Measurements from ENCODE around the gene HNRNPK. TPM values are rescaled to one million over a fixed set of nuclear protein-coding genes. Genes with fewer than 3 reads are reported as not detected.

The HNRNPK gene
- total RNA-seq, 1 donor from 2014 or later, result 512 TPM

DNA sequence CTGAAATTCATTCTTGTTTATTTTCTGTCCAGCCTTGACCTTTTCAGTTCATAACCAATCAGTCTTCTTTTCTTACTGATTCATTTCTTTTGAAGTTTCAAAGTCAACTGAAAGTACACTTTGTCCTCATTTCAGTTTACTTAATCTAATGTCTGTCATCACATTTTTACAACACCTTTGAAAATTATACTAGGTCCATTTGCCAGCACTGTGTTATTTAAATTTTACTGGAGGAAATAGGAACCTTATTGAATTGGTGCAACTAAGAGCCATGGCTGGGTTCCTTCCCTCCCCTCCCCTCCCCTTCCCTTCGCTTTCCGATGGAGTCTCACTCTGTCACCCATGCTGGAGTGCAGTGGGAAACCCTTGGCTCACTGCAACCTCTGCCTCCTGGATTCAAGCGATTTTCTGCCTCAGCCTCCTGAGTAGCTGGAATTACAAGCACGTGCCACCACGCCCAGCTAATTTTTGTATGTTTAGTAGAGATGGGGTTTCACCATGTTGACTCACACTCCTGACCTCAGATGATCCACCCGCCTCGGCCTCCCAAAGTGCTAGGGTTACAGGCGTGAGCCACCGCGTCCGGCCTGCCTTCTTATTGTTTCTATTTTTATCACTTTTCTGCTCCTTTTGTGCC is 6.9 kb upstream of the HNRNPK start:
- Mint-ChIP-seq H3K27ac (ENCODE audit: unreplicated experiment) (peak overlapping the region; percentile 60), H3K4me3 (ENCODE audit: unreplicated experiment) (no peak overlapping the region), H3K27me3 (ENCODE audit: unreplicated experiment) (no peaks in the 10 kb centered on the region), H3K9me3 (ENCODE audit: unreplicated experiment) (no peaks in the 10 kb centered on the region), H3K36me3 (ENCODE audit: unreplicated experiment) (no peaks in the 10 kb centered on the region), H3K4me1 (ENCODE audit: unreplicated experiment) (peaks cover 28% of the 10 kb centered on the region)
- DNase-seq (ENCODE audit: extremely low spot score, unreplicated experiment), result no peak
- no peak for TF ChIP-seq CTCF (IDR thresholded peaks at IDR 0.05)

- H3K4me1 Mint-ChIP-seq (ENCODE audit: unreplicated experiment), result peaks cover 32% of the 10 kb centered on the region
- H3K4me3 Mint-ChIP-seq (ENCODE audit: unreplicated experiment), result no peak overlapping the region
- H3K36me3 Mint-ChIP-seq (ENCODE audit: unreplicated experiment), result no peaks in the 10 kb centered on the region
- no peak overlapping the region for H3K27ac Mint-ChIP-seq (ENCODE audit: unreplicated experiment)
- no peaks in the 10 kb centered on the region for H3K9me3 Mint-ChIP-seq (ENCODE audit: unreplicated experiment)
- no peak for DNase-seq (ENCODE audit: extremely low spot score, unreplicated experiment)
- TF ChIP-seq CTCF (IDR thresholded peaks at IDR 0.05), result no peak
- H3K27me3 Mint-ChIP-seq (ENCODE audit: unreplicated experiment), result no peaks in the 10 kb centered on the region
These were observed 6.2 kb upstream of the HNRNPK start for GRCh38 chr9:83986195-83986594.

DNA sequence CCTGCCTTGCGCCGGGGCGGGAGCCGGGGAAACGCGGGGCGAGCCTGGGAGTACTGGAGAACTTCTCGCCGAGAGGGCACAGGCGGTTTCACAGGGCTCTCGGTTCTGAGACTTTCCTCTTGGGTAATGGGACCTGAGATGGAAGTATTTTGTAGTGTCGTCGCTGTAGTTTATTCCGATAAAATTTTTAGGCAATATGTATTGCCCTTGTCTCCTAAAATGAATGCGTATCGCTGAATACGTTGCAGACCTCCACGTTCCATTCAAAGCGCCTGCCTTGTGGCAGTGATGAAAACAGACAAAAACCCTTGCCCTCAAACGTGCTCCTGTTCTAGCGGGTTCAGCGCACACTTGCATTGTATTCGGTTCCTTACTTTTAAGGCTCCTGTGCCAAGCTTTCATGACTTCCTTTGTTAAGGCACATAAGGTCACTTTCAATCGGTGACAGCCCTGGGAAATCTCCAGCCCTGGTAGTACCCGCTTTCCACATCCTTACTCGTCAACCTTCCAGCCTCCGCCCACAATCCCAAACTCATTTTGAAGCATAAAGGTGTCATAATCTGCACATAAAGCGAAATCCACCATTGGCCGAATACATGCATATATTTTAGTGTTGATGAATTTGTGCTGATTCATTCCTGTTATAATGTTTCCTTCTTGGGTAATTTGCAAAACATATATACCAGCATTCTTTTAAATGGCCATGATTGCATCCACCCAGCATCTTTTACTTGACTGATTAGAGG is 1.3 kb upstream of the HNRNPK start:
- Mint-ChIP-seq H3K27me3 (ENCODE audit: unreplicated experiment) (no peaks in the 10 kb centered on the region), H3K27ac (ENCODE audit: unreplicated experiment) (peak overlapping the region; percentile 100), H3K9me3 (ENCODE audit: unreplicated experiment) (no peaks in the 10 kb centered on the region), H3K4me3 (ENCODE audit: unreplicated experiment) (peak overlapping the region; percentile 94), H3K36me3 (ENCODE audit: unreplicated experiment) (peaks cover 14% of the 10 kb centered on the region), H3K4me1 (ENCODE audit: unreplicated experiment) (peaks cover 36% of the 10 kb centered on the region)
- no peak for TF ChIP-seq CTCF (IDR thresholded peaks at IDR 0.05)
- no peak for DNase-seq (ENCODE audit: extremely low spot score, unreplicated experiment)

GRCh38 chr9:83980395-83981125 is 545 bp upstream of the HNRNPK start, which contains the start of gene RMI1:
Gene RMI1, plus strand, starts transcription at chr9:83980805. Its CDS starts 20,182 bp downstream, at chr9:84000987.
- peak within 1 kb of the TSS; percentile 100 for H3K27ac Mint-ChIP-seq (ENCODE audit: unreplicated experiment)
- peak; percentile 38 for TF ChIP-seq CTCF (IDR thresholded peaks at IDR 0.05)
- DNase-seq (ENCODE audit: extremely low spot score, unreplicated experiment), result peak; percentile 99
- H3K4me3 Mint-ChIP-seq (ENCODE audit: unreplicated experiment), result peak within 1 kb of the TSS; percentile 94
- H3K36me3 Mint-ChIP-seq (ENCODE audit: unreplicated experiment), result peaks cover 22% of the 10 kb centered on the region
- H3K27me3 Mint-ChIP-seq (ENCODE audit: unreplicated experiment), result no peaks in the 10 kb centered on the region
- no peaks in the 10 kb centered on the region for H3K9me3 Mint-ChIP-seq (ENCODE audit: unreplicated experiment)
- peaks cover 41% of the 10 kb centered on the region for H3K4me1 Mint-ChIP-seq (ENCODE audit: unreplicated experiment)

Data from osteocyte (in vitro differentiated cells).